ENCODE measurements around the gene ORC4. TPM values are rescaled to one million over a fixed set of nuclear protein-coding genes. Genes with fewer than 3 reads are reported as not detected.

The ORC4 gene
- total and polyA plus RNA-seq, 2 of the 8 experiments (the other 6 are each of a cell fraction or from before 2014, with no cell fraction given): 22.7 to 63.7 TPM

DNA sequence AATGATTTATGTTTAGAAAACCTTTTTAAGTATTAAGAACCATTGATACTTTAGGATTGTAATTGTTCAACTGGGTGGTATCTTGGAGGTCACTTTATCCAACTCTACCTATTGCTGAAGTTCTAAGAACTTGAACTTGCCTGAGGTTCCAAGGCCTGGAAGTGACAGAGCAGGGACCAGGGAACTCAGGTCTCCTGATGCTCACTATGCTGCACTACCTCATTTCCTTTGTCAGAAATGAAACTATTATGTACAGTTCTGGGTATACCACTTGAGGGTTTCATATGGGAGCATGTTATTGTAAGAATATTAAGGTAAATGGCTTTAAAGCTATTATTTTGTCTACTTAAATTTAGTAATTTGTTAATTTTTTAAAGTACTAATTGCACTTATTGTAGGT is 3.3 kb upstream of the ORC4 start:
- Histone ChIP-seq H3K14ac (ENCODE audit: insufficient read length) (no peak overlapping the region), H2BK12ac (ENCODE audit: low read depth, low read length) (no peak overlapping the region), H4K20me1 (replicated peaks in 1 of 2; ENCODE audit: control insufficient read depth in 1 of 2, insufficient read depth in 2 of 2, low read length in 2 of 2) (peaks cover 5% of the 10 kb centered on the region in 2 experiments), H4K5ac (ENCODE audit: insufficient read length, low read depth, low read length) (no peak overlapping the region), H3K27ac (ENCODE audit: low read depth, low read length) (no peak overlapping the region), H3K4me2 (ENCODE audit: insufficient read depth in 1 of 2, low read depth in 2 of 2, low read length in 2 of 2) (no peak overlapping the region), H3K9me3 (ENCODE audit: insufficient read depth in 2 of 2, low read depth in 1 of 2, low read length in 1 of 2) (no peaks in the 10 kb centered on the region), H2BK20ac (ENCODE audit: low read length) (no peak overlapping the region), H2BK5ac (ENCODE audit: low read depth, low read length) (no peak overlapping the region), H4K8ac (ENCODE audit: extremely low read depth, insufficient read depth, low read length) (no peak overlapping the region), H3K36me3 (ENCODE audit: control insufficient read depth in 2 of 4, insufficient read depth in 4 of 4, low read length in 3 of 4) (peaks cover 0 to 4% (median 0%) of the 10 kb centered on the region in 4 experiments; a peak in 1 of 8 replicates), H3K4me3 (ENCODE audit: extremely low read depth in 1 of 4, insufficient read depth in 2 of 4, low read depth in 3 of 4, low read length in 4 of 4) (no peak overlapping the region), H4K91ac (replicated peaks; ENCODE audit: insufficient read length, low read length) (no peak overlapping the region), H3K56ac (replicated peaks; ENCODE audit: insufficient read length, low read depth, low read length) (no peak overlapping the region), H2AFZ (ENCODE audit: low read length) (no peak overlapping the region), H3K23me2 (ENCODE audit: low read depth, low read length) (peaks cover 6% of the 10 kb centered on the region), H3K79me1 (ENCODE audit: low read depth, low read length) (peaks cover 3% of the 10 kb centered on the region; the same call in 1 of the 2 replicates), H3K4me1 (replicated peaks in 1 of 4; ENCODE audit: control insufficient read depth in 3 of 4, insufficient read depth in 4 of 4, low read length in 3 of 4) (no peaks in the 10 kb centered on the region; a peak in 2 of 7 replicates), H3K9ac (replicated peaks in 1 of 4; ENCODE audit: extremely low read depth in 1 of 4, low read depth in 3 of 4, low read length in 3 of 4) (no peak overlapping the region), H3K27me3 (replicated peaks in 1 of 4; ENCODE audit: control insufficient read depth in 3 of 4, extremely low read depth in 1 of 4, insufficient read depth in 3 of 4, low read length in 3 of 4) (no peaks in the 10 kb centered on the region), H2BK120ac (replicated peaks; ENCODE audit: low read depth, low read length) (no peak overlapping the region), H3K79me2 (ENCODE audit: control insufficient read depth in 1 of 2, insufficient read depth in 2 of 2, low read length in 2 of 2) (peaks cover 5 to 80% of the 10 kb centered on the region in 2 experiments), H3K18ac (ENCODE audit: extremely low read depth, low read length) (no peak overlapping the region), H2BK15ac (ENCODE audit: low read length) (no peak overlapping the region), H3K4ac (replicated peaks; ENCODE audit: insufficient read length, low read depth, low read length) (no peak overlapping the region), H3K23ac (ENCODE audit: insufficient read length) (no peak overlapping the region), H2AK5ac (ENCODE audit: low read depth, low read length) (no peak overlapping the region)
- TF ChIP-seq TAF1 (IDR thresholded peaks at IDR 0.05; ENCODE audit: low read depth, low read length) (no peak), SAP30 (IDR thresholded peaks at IDR 0.05; ENCODE audit: insufficient read depth, insufficient replicate concordance, low read length) (no peak), BACH1 (IDR thresholded peaks at IDR 0.05; ENCODE audit: low read length) (no peak), ASH2L (IDR thresholded peaks at IDR 0.05; ENCODE audit: low read length) (no peak), KDM4A (IDR thresholded peaks at IDR 0.05; ENCODE audit: low read depth, low read length, severe bottlenecking) (no peak)
- TF ChIP-seq, protein P1, sequence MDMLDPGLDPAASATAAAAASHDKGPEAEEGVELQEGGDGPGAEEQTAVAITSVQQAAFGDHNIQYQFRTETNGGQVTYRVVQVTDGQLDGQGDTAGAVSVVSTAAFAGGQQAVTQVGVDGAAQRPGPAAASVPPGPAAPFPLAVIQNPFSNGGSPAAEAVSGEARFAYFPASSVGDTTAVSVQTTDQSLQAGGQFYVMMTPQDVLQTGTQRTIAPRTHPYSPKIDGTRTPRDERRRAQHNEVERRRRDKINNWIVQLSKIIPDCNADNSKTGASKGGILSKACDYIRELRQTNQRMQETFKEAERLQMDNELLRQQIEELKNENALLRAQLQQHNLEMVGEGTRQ (IDR thresholded peaks at IDR 0.05; ENCODE audit: low read length): no peak
- ChIA-PET POLR2A (ENCODE audit: partially characterized antibody) (interaction anchor here (0.9 kb wide), 2 partner anchors 10 to 20 kb away, joined by 3 read pairs; no protein-coding TSS in a partner anchor), CTCF (ENCODE audit: partially characterized antibody) (interaction anchor here (0.9 to 1.2 kb wide), 2 partner anchors 10 to 34 kb away, joined by 3 to 4 read pairs; no protein-coding TSS in a partner anchor)
- no peak for DNase-seq (ENCODE audit: low read depth in 1 of 2, low spot score in 2 of 2)
- FAIRE-seq: no peak

All from H1 (cell line).